AG04449 (cell line): ENCODE results near the gene OR10H1.
"Not testable (repeated sequence)": the region's sequence is repeated elsewhere in the genome, so short reads cannot be mapped to it uniquely, and the experiment has no call there.

Experiments used
- CTCF ChIA-PET: fragments of 350-600 bp; formaldehyde crosslinking; extraction: SDS; loops from one replicate; lab custom pipeline; 2021; ENCODE audit warnings: antibody characterized with exemption; lab: Yijun Ruan, JAX
- POLR2A ChIA-PET: fragments of 400-600, 350-600 bp; formaldehyde crosslinking; extraction: SDS; loops from one replicate; lab custom pipeline; 2020; ENCODE audit warnings: antibody characterized with exemption, inconsistent platforms; lab: Yijun Ruan, JAX
- DNase-seq: peaks from one replicate; pipeline ENCODE4 v3.0.0-alpha.2; 2010; ENCODE audit warnings: low read depth, low spot score
- H3K4me3 ChIP-seq: 2 replicates; pipeline ENCODE4 v1.5.1; 2011; ENCODE audit warnings: low read depth, mild to moderate bottlenecking, control low read depth, low read length
- TF ChIP-seq, protein P1 (sequence below): IDR thresholded peaks from one replicate; pipeline ENCODE4 v1.5.1; 2011; ENCODE audit warnings: mild to moderate bottlenecking, moderate library complexity, low read length, control low read depth, inconsistent platforms; ENCODE audit not compliant: insufficient read depth; ENCODE audit errors: missing control alignments

Gene OR10H1

DNA sequence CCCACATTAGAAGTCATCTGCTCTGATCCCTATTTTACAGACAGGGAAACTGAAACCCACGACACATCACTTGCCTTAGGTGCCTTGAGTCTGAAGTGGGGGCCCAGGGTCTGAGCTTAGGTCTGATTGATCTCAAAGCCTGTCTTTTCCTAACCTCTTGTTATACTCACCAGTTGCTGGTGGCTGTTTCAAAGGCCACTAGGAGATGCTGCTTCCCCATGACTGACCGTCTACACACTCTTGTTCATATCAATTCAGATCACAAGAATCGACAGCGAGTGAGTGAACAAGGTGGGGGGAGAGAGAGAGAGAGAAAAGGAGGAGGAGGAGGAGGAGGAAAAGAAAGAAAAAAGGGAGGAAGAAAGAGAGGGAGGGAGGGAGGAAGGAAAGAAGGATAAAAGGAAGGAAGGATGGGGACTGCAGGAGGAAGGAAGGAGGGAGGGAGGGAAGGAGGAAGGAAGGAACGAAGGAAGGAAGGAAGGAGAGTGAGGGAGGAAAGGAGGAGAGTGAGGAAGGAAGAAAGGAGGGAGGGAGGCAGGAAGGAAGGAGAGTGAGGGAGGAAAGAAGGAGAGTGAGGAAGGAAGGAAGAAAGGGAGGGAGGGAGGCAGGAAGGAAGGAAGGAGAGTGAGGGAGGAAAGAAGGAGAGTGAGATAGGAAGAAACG, 3.3 kb downstream of the OR10H1 start:
- CTCF ChIA-PET, result no interaction called here
- no peak for DNase-seq
- POLR2A ChIA-PET, result no interaction called here
- TF ChIP-seq, protein P1, sequence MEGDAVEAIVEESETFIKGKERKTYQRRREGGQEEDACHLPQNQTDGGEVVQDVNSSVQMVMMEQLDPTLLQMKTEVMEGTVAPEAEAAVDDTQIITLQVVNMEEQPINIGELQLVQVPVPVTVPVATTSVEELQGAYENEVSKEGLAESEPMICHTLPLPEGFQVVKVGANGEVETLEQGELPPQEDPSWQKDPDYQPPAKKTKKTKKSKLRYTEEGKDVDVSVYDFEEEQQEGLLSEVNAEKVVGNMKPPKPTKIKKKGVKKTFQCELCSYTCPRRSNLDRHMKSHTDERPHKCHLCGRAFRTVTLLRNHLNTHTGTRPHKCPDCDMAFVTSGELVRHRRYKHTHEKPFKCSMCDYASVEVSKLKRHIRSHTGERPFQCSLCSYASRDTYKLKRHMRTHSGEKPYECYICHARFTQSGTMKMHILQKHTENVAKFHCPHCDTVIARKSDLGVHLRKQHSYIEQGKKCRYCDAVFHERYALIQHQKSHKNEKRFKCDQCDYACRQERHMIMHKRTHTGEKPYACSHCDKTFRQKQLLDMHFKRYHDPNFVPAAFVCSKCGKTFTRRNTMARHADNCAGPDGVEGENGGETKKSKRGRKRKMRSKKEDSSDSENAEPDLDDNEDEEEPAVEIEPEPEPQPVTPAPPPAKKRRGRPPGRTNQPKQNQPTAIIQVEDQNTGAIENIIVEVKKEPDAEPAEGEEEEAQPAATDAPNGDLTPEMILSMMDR, result no peak
- no peak overlapping the region for H3K4me3 ChIP-seq

DNA sequence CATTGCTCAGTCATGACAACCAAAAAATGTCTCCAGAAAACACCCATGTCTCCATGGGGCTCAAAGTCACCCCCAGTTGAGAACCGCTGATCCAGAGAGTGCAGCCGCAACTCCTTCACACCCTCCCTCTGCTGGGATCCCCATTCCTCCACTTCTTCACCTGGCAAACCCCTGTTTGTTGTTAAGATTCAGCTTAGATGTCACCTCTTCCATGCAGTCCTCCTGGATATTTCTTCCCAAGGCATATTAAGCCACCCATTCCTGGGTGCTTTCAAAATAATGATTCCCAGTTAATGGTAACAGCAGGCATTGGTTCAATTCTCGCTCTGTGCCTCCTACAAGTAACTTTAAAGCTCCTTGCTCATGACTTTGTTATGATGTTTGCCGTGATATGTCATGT, 4.0 kb downstream of the OR10H1 start:
- no peak overlapping the region for H3K4me3 ChIP-seq
- ChIA-PET POLR2A (no interaction called here), CTCF (no interaction called here)

DNA sequence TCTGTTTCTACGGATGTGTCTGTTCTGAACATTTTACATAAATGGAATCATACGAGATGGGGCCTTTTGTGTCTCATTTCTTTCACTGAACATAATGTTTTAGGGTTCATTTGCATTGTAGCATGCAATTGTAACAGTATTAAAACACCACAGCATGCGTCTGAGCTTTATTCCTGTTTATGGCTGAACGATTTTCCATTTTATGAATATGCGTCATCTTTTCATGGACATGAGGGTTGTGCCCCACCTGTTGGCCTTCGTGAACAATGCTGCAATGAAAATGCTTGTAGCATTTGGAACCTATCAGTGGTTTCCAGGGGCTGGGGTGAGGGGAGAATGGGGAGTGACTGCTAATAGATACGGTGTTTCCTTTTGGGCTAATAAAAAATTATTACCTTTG, 5.1 kb downstream of the OR10H1 start:
- DNase-seq, result no peak
- CTCF ChIA-PET, result no interaction called here
- POLR2A ChIA-PET, result no interaction called here
- no peak overlapping the region for H3K4me3 ChIP-seq
- TF ChIP-seq, protein P1, result no peak

More for the DNA sequence above, 4.0 kb downstream of the OR10H1 start:
- TF ChIP-seq, protein P1, result no peak
- no peak for DNase-seq

DNA sequence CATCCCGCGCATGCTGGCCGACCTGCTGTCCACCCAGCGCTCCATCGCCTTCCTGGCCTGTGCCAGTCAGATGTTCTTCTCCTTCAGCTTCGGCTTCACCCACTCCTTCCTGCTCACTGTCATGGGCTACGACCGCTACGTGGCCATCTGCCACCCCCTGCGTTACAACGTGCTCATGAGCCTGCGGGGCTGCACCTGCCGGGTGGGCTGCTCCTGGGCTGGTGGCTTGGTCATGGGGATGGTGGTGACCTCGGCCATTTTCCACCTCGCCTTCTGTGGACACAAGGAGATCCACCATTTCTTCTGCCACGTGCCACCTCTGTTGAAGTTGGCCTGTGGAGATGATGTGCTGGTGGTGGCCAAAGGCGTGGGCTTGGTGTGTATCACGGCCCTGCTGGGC, 21.2 kb downstream of the OR10H1 start:
- H3K4me3 ChIP-seq, POLR2A ChIA-PET, CTCF ChIA-PET, DNase-seq: not testable (repeated sequence)

DNA sequence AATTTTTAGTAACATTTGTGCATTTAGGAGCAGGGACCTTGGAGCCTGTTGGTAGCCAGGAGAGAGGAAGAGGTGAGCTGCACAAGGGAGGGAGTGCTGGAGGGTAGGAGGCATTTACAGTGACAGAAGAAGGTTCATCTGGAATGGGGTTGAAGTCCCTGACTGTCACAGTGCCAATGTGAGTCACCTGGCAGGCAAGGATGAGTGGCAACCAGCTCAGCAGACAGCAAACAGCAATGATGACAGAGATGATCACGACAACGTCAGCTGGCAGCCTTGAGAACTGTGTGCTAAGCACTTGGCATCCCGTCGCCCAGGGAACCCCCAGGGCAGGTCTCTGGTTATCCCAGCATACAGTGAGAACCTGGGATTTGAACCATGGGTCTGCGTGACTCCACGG, 25.4 kb downstream of the OR10H1 start:
- DNase-seq, result no peak
- no peak overlapping the region for H3K4me3 ChIP-seq
- TF ChIP-seq, protein P1, result no peak
- ChIA-PET POLR2A (no interaction called here), CTCF (no interaction called here)

DNA sequence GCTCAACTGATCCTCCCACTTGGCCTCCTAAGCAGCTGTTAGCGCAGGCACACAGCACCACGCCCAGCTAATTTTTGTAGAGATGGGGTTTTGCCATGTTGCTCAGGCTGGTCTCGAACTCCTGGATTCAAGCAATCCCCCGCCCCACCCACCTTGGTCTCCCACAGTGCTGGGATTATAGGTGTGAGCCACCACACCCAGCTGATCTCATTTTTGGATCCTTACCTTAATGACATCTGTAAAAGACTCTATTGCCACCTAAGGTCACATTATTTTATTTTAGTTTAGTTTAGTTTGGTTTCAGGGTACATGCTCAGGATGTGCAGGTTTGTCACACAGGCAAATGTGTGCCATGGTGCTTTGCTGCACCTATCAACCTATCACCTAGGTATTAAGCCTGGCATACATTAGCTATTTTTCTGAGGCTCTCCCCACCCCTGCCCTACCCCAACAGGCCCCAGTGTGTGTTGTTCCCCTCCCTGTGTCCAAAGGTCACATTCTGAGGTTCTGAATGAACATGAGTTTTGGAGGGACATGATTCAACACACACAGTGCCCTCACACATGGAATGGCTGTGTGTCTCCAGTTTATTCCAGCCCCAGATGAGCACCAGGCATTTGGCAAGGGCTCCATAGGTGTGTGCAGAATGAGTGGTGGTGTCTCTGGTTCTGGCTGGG, 26.7 kb downstream of the OR10H1 start:
- ChIA-PET CTCF (no interaction called here), POLR2A (no interaction called here)

More for the DNA sequence above, 26.7 kb downstream of the OR10H1 start:
- TF ChIP-seq, protein P1, result no peak
- H3K4me3 ChIP-seq, result no peak overlapping the region
- DNase-seq, result no peak
